GM23248 (cell line): Measurements from ENCODE around the gene STAB2.

Source experiments
- EZH2 ChIP-seq: fragments of 200-600 bp; sonication (generic); IDR thresholded peaks from 2 replicates; pipeline ENCODE4 v1.6.1; 2018; ENCODE audit warnings: antibody characterized with exemption, mild to moderate bottlenecking; ENCODE audit not compliant: insufficient read depth, poor library complexity, severe bottlenecking
- EZH2phosphoT487 ChIP-seq: fragments of 200-600 bp; sonication (generic); IDR thresholded peaks from 2 replicates; pipeline ENCODE4 v1.6.1; 2018; ENCODE audit warnings: antibody characterized with exemption, moderate library complexity, mild to moderate bottlenecking, low read depth; ENCODE audit not compliant: insufficient read depth

GRCh38 chr12:103768467-103769123, 181.5 kb downstream of the STAB2 start:
- no peak for TF ChIP-seq EZH2
- no peak for TF ChIP-seq EZH2phosphoT487
